ENCODE measurements around the gene SEC24A.
"Not testable (repeated sequence)": the region's sequence is repeated elsewhere in the genome, so short reads cannot be mapped to it uniquely, and the experiment has no call there.

The SEC24A gene

GRCh38 chr5:134650660-134651059 lies 2.1 kb downstream of the SEC24A start:
- not testable (repeated sequence) for DNase-seq

GRCh38 chr5:134651531-134651930 lies 2.9 kb downstream of the SEC24A start:
- DNase-seq, result no peak

- no peak for DNase-seq
Observed at GRCh38 chr5:134656690-134657089, 8.1 kb downstream of the SEC24A start.

- DNase-seq, result no peak
Observed at GRCh38 chr5:134659456-134659855, 10.9 kb downstream of the SEC24A start.

GRCh38 chr5:134659922-134660321 lies 11.3 kb downstream of the SEC24A start:
- no peak for DNase-seq

- DNase-seq, result no peak
Observed at GRCh38 chr5:134662971-134663370, 14.4 kb downstream of the SEC24A start.

- DNase-seq, result no peak
Observed at GRCh38 chr5:134664448-134664847, 15.9 kb downstream of the SEC24A start.

- DNase-seq, result not testable (repeated sequence)
Observed at GRCh38 chr5:134673546-134673945, 25.0 kb downstream of the SEC24A start.

GRCh38 chr5:134677357-134677756 lies 28.8 kb downstream of the SEC24A start:
- DNase-seq, result not testable (repeated sequence)

GRCh38 chr5:134690144-134690543 lies 41.6 kb downstream of the SEC24A start:
- DNase-seq, result not testable (repeated sequence)

- no peak for DNase-seq
Observed at GRCh38 chr5:134692722-134693121, 44.1 kb downstream of the SEC24A start.

- no peak for DNase-seq
Observed at GRCh38 chr5:134708301-134708700, 59.7 kb downstream of the SEC24A start.

GRCh38 chr5:134714120-134714519 lies 65.5 kb downstream of the SEC24A start:
- no peak for DNase-seq

- DNase-seq, result no peak
Observed at GRCh38 chr5:134714541-134714940, 66.0 kb downstream of the SEC24A start.

GRCh38 chr5:134715466-134715865 lies 66.9 kb downstream of the SEC24A start:
- DNase-seq, result not testable (repeated sequence)

GRCh38 chr5:134724872-134725271 lies 76.3 kb downstream of the SEC24A start:
- DNase-seq, result no peak

- no peak for DNase-seq
Observed at GRCh38 chr5:134732819-134733218, 84.2 kb downstream of the SEC24A start.

- DNase-seq, result no peak
Observed at GRCh38 chr5:134735243-134735642, 86.7 kb downstream of the SEC24A start.

- DNase-seq, result no peak
Observed at GRCh38 chr5:134736173-134736812, 87.7 kb downstream of the SEC24A start.

- DNase-seq, result peak; percentile 95
Observed at GRCh38 chr5:134738133-134738962, 89.8 kb downstream of the SEC24A start, which contains the start of gene CAMLG. TSS of gene CAMLG (plus strand) at chr5:134738548. CDS start at chr5:134738621, 73 bp downstream.

GRCh38 chr5:134738963-134739661 lies 90.5 kb downstream of the SEC24A start:
- DNase-seq, result no peak

- no peak for DNase-seq
Observed at GRCh38 chr5:134741052-134741451, 92.5 kb downstream of the SEC24A start.

- no peak for DNase-seq
Observed at GRCh38 chr5:134742134-134742533, 93.5 kb downstream of the SEC24A start.
